ENCODE measurements around the gene ALDH2. TPM values are rescaled to one million over a fixed set of nuclear protein-coding genes. Genes with fewer than 3 reads are reported as not detected.

The ALDH2 gene
- total RNA-seq, 4 donors from 2014 or later: 148 to 278 (median 209) TPM

GRCh38 chr12:111753144-111753881 is 13.4 kb upstream of the ALDH2 start:
- H3K9me3 ChIP-seq: no peaks in the 10 kb centered on the region
- TF ChIP-seq POLR2AphosphoS5 (IDR thresholded peaks at IDR 0.05) (peak; percentile 34 to 36), EP300 (IDR thresholded peaks at IDR 0.05) (no peak), POLR2A (IDR thresholded peaks at IDR 0.05; ENCODE audit: low read depth) (no peak), CTCF (IDR thresholded peaks at IDR 0.05) (peak; percentile 79 to 87 (median 82))
- no peak for DNase-seq (ENCODE audit: extremely low spot score)
- no peak overlapping the region for H3K4me3 ChIP-seq
- intact Hi-C loops (cut with DNase I): loop anchor here (2.0 kb wide), 1 partner anchor 59 kb away; no protein-coding TSS in a partner anchor
- H3K27me3 ChIP-seq: no peaks in the 10 kb centered on the region
- 65% methylated on average over 23 of the region's 23 CpGs for WGBS
- peaks cover 24 to 36% (median 30%) of the 10 kb centered on the region in 4 donors for H3K4me1 ChIP-seq
- H3K27ac ChIP-seq (replicated peaks in 1 of 4): no peak overlapping the region
- H3K36me3 ChIP-seq: peaks cover 0 to 70% (median 37%) of the 10 kb centered on the region in 4 donors

GRCh38 chr12:111754671-111755070 is 12.1 kb upstream of the ALDH2 start:
- 74% methylated on average over 5 of the region's 8 CpGs for WGBS
- no peak overlapping the region for H3K27ac ChIP-seq (replicated peaks in 1 of 4)
- no peak for DNase-seq (ENCODE audit: extremely low spot score)
- H3K9me3 ChIP-seq: no peaks in the 10 kb centered on the region
- TF ChIP-seq EP300 (IDR thresholded peaks at IDR 0.05): no peak
- TF ChIP-seq POLR2AphosphoS5 (IDR thresholded peaks at IDR 0.05): no peak
- TF ChIP-seq POLR2A (IDR thresholded peaks at IDR 0.05; ENCODE audit: low read depth): no peak
- no peak for TF ChIP-seq CTCF (IDR thresholded peaks at IDR 0.05)
- peaks cover 0 to 59% (median 30%) of the 10 kb centered on the region in 4 donors for H3K36me3 ChIP-seq
- H3K4me1 ChIP-seq: peaks cover 16 to 27% (median 25%) of the 10 kb centered on the region in 4 donors
- no peak overlapping the region for H3K4me3 ChIP-seq
- intact Hi-C loops (cut with DNase I): no loop called here
- H3K27me3 ChIP-seq: no peaks in the 10 kb centered on the region

DNA sequence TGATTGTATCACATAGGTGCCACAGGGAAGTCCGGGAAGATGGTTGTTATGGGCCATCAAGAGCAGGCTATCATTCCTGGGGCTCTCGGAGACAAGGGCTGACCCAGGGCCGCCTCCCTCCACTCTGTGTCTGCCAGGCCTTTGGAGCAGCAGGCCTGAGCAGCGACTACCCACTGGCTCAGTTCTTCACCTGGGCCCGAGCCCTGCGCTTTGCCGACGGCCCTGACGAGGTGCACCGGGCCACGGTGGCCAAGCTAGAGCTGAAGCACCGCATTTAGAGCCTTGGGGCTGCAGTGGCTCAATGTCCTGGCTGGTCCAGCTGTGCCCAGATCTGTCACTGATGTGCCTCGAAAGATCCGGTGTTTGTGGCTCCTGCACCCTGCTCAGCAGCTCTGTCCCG is 10.5 kb upstream of the ALDH2 start:
- H3K36me3 ChIP-seq: peaks cover 0 to 46% (median 23%) of the 10 kb centered on the region in 4 donors
- WGBS: 94% methylated on average over 12 of the region's 15 CpGs

DNA sequence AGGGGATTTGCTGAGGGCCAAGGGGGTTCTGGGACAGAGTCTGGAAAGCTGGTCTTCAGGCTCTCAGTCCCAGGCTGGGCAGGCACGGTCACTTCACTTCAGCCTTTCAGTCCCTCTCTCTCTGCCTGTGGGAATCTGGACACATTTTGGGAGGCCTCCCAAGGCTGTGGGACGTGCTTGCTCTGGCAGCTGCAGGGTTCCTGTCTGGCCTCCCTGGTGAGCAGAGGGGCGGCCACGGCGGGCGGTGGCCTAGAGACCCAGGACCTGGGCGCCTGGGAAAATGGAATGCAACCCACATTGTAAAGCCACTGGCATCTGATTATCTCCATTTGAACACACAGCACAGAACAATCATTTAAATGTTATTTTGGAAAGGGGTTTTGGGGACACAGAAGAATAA is 10.1 kb upstream of the ALDH2 start:
- intact Hi-C loops (cut with DNase I): no loop called here
- Histone ChIP-seq H3K4me1 (peaks cover 16 to 27% (median 24%) of the 10 kb centered on the region in 4 donors), H3K36me3 (peaks cover 0 to 43% (median 23%) of the 10 kb centered on the region in 4 donors), H3K9me3 (no peaks in the 10 kb centered on the region), H3K27me3 (no peaks in the 10 kb centered on the region), H3K4me3 (no peak overlapping the region), H3K27ac (replicated peaks in 1 of 4) (no peak overlapping the region)
- 85% methylated on average over 6 of the region's 7 CpGs for WGBS
- DNase-seq (ENCODE audit: extremely low spot score): no peak
- TF ChIP-seq CTCF (IDR thresholded peaks at IDR 0.05): no peak
- TF ChIP-seq POLR2AphosphoS5 (IDR thresholded peaks at IDR 0.05): no peak
- no peak for TF ChIP-seq POLR2A (IDR thresholded peaks at IDR 0.05; ENCODE audit: low read depth)
- no peak for TF ChIP-seq EP300 (IDR thresholded peaks at IDR 0.05)

More for the DNA sequence above, 10.5 kb upstream of the ALDH2 start:
- no peaks in the 10 kb centered on the region for H3K9me3 ChIP-seq
- no peak for TF ChIP-seq CTCF (IDR thresholded peaks at IDR 0.05)
- no peak for TF ChIP-seq POLR2AphosphoS5 (IDR thresholded peaks at IDR 0.05)
- TF ChIP-seq EP300 (IDR thresholded peaks at IDR 0.05): no peak
- no peak for TF ChIP-seq POLR2A (IDR thresholded peaks at IDR 0.05; ENCODE audit: low read depth)
- intact Hi-C loops (cut with DNase I): no loop called here
- DNase-seq (ENCODE audit: extremely low spot score): no peak
- H3K27ac ChIP-seq (replicated peaks in 1 of 4): no peak overlapping the region
- no peaks in the 10 kb centered on the region for H3K27me3 ChIP-seq
- H3K4me3 ChIP-seq: no peak overlapping the region
- H3K4me1 ChIP-seq: peaks cover 16 to 27% (median 24%) of the 10 kb centered on the region in 4 donors
